HCT116 (cell line): ENCODE data around the gene NCKAP5. TPM values are rescaled to one million over a fixed set of nuclear protein-coding genes. Genes with fewer than 3 reads are reported as not detected.

Source experiments
- ATAC-seq: fragments of 200-7000 bp; cut with Tn5 transposase; 2 replicates; pipeline ENCODE4 v1.9.1; 2020; ENCODE audit warnings: mild to moderate bottlenecking, moderate library complexity
- BruUV-seq: library from RNA; stranded (reverse); fragments of 400-500 nt; replicated peaks from 2 replicates; lab custom pipeline; 2021; lab: Mats Ljungman, UMichigan
- CTCF ChIA-PET: fragments of 300-600 bp; sonication (Branson Sonifier 250); formaldehyde crosslinking; loops from one replicate; lab custom pipeline; 2021; ENCODE audit warnings: antibody characterized with exemption; lab: Charles Lee
- POLR2A ChIA-PET: fragments of 300-600, 350-600 bp; sonication (Branson Sonifier 250); formaldehyde crosslinking; loops from one replicate; lab custom pipeline; 2021; ENCODE audit warnings: antibody characterized with exemption; lab: Charles Lee
- RAD21 ChIA-PET, 2 experiments: fragments of 300-600 bp; sonication (Branson Sonifier 250); formaldehyde crosslinking; loops; one replicate each; lab custom pipeline; 2023; ENCODE audit warnings: low total read pairs in 2 of 2; ENCODE audit not compliant: uncharacterized antibody in 2 of 2, unreplicated experiment in 2 of 2, low non-redundant PET in 1 of 2; lab: Charles Lee
- DNase-seq: peaks from one replicate; pipeline ENCODE4 v3.0.0-alpha.2; 2010; ENCODE audit warnings: low read depth, low spot score
- H2AFZ ChIP-seq: fragments of 200-600 bp; shearing (Covaris generic), sonication (generic); 2 replicates; pipeline ENCODE4 v1.6.1; 2017; ENCODE audit warnings: low read depth, mixed run types, mixed read lengths, antibody characterized with exemption, low read length; ENCODE audit not compliant: poor library complexity, severe bottlenecking
- H3K27ac ChIP-seq: 2 replicates; pipeline ENCODE4 v1.5.1; 2012; ENCODE audit warnings: low read depth, low read length
- H3K27me3 ChIP-seq: fragments of 200-600 bp; sonication (generic); 2 replicates; pipeline ENCODE4 v1.6.1; 2016; ENCODE audit warnings: mixed run types, low read length, mixed read lengths; ENCODE audit not compliant: insufficient read depth
- H3K36me3 ChIP-seq, 2 experiments: fragments of 200-500 bp in 1 of 2; fragments of 200-600 bp in 1 of 2; sonication (Bioruptor generic) in 1 of 2; sonication (generic) in 1 of 2; 2 replicates each; pipeline versions ENCODE4 v1.5.1 to v1.6.1; 2014 to 2016; ENCODE audit warnings: low read length in 2 of 2, inconsistent platforms in 1 of 2, mixed read lengths in 1 of 2, mixed run types in 1 of 2; ENCODE audit not compliant: insufficient read depth in 2 of 2, control insufficient read depth in 1 of 2
- H3K4me1 ChIP-seq, 2 experiments: fragments of 200-600 bp in 1 of 2; sonication (generic) in 1 of 2; 2 replicates each; pipeline versions ENCODE4 v1.5.1 to v1.6.1; 2012 to 2017; ENCODE audit warnings: low read length in 2 of 2, inconsistent platforms in 1 of 2, mild to moderate bottlenecking in 1 of 2, mixed read lengths in 1 of 2, mixed run types in 1 of 2, moderate library complexity in 1 of 2; ENCODE audit not compliant: insufficient read depth in 2 of 2, control insufficient read depth in 1 of 2
- H3K4me2 ChIP-seq: fragments of 200-600 bp; sonication (generic); 2 replicates; pipeline ENCODE4 v1.6.1; 2017; ENCODE audit warnings: mixed run types, low read length, mixed read lengths
- H3K4me3 ChIP-seq, 2 experiments: fragments of 200-600 bp in 1 of 2; sonication (generic) in 1 of 2; replicated peaks in 1 of 2; 2 replicates each; pipeline ENCODE4 v1.5.1; 2011 to 2016; ENCODE audit warnings: low read length in 2 of 2, control low read depth in 1 of 2, low read depth in 1 of 2, mild to moderate bottlenecking in 1 of 2, mixed read lengths in 1 of 2, mixed run types in 1 of 2
- H3K79me2 ChIP-seq: fragments of 200-600 bp; sonication (generic); 2 replicates; pipeline ENCODE4 v1.6.1; 2017; ENCODE audit warnings: mild to moderate bottlenecking, mixed run types, low read length, moderate library complexity, mixed read lengths; ENCODE audit not compliant: insufficient read depth
- H3K9ac ChIP-seq: fragments of 200-600 bp; sonication (generic); 2 replicates; pipeline ENCODE4 v1.6.1; 2016; ENCODE audit warnings: low read length, mixed read lengths
- H3K9me2 ChIP-seq: fragments of 200-600 bp; sonication (generic), shearing (Covaris generic); 2 replicates; pipeline ENCODE4 v1.6.1; 2017; ENCODE audit warnings: mixed run types, mild to moderate bottlenecking, moderate library complexity; ENCODE audit not compliant: insufficient read depth
- H3K9me3 ChIP-seq, 2 experiments: fragments of 200-500 bp in 1 of 2; fragments of 200-600 bp in 1 of 2; sonication (Bioruptor generic) in 1 of 2; sonication (generic) in 1 of 2; 2 replicates each; pipeline ENCODE4 v1.6.1; 2014 to 2017; ENCODE audit warnings: low read length in 2 of 2, mixed read lengths in 2 of 2, inconsistent platforms in 1 of 2, low read depth in 1 of 2, mild to moderate bottlenecking in 1 of 2, mixed run types in 1 of 2, moderate library complexity in 1 of 2; ENCODE audit not compliant: control insufficient read depth in 1 of 2, insufficient read depth in 1 of 2
- H4K20me1 ChIP-seq: fragments of 200-600 bp; sonication (generic), shearing (Covaris generic); 2 replicates; pipeline ENCODE4 v1.6.1; 2017; ENCODE audit warnings: mixed run types, mild to moderate bottlenecking, moderate library complexity; ENCODE audit not compliant: insufficient read depth
- CBX3 ChIP-seq: IDR thresholded peaks from 2 replicates; pipeline ENCODE4 v1.6.1; 2012; ENCODE audit warnings: low read depth
- CEBPB ChIP-seq: IDR thresholded peaks from 2 replicates; pipeline ENCODE4 v1.6.1; 2012; ENCODE audit warnings: low read depth
- EZH2 ChIP-seq: fragments of 200-600 bp; sonication (generic); IDR thresholded peaks from 2 replicates; pipeline ENCODE4 v1.6.1; 2017; ENCODE audit warnings: antibody characterized with exemption, mixed run types
- JUND ChIP-seq: IDR thresholded peaks from 2 replicates; pipeline ENCODE4 v1.6.1; 2012
- RAD21 ChIP-seq: IDR thresholded peaks from 2 replicates; pipeline ENCODE4 v1.6.1; 2012; ENCODE audit warnings: low read depth, mild to moderate bottlenecking
- SP1 ChIP-seq: IDR thresholded peaks from 2 replicates; pipeline ENCODE4 v1.6.1; 2012; ENCODE audit warnings: low read depth
- TCF7L2 ChIP-seq: IDR thresholded peaks from 2 replicates; pipeline ENCODE4 v1.7.0; 2011; ENCODE audit warnings: borderline replicate concordance, inconsistent platforms; ENCODE audit not compliant: insufficient read depth, insufficient read length; ENCODE audit errors: extremely low read depth
- YY1 ChIP-seq: IDR thresholded peaks from 2 replicates; pipeline ENCODE4 v1.6.1; 2011; ENCODE audit warnings: low read length, low read depth, moderate library complexity, mild to moderate bottlenecking; ENCODE audit not compliant: insufficient replicate concordance; ENCODE audit errors: extremely low read depth
- ZFX ChIP-seq: fragments of 450-650 bp; IDR thresholded peaks from 2 replicates; pipeline ENCODE4 v1.6.1; 2017
- ZNF274 ChIP-seq: fragments of 200-500 bp; sonication (Bioruptor generic); IDR thresholded peaks from 2 replicates; pipeline ENCODE4 v1.6.1; 2014; ENCODE audit warnings: mild to moderate bottlenecking, low read depth, low read length, inconsistent platforms
- intact Hi-C: fragments of 100-400 bp; cut with micrococcal nuclease; formaldehyde crosslinking; loops from 2 replicates; pipeline ENCODE4 v1.10.0; 2022
- total RNA-seq: library from RNA; stranded (reverse); gene quantifications from one replicate; pipeline ENCODE4 v1.2.1, GENCODE V29; 2021; ENCODE audit not compliant: unreplicated experiment
- TF ChIP-seq, protein P1 (sequence below): IDR thresholded peaks from 2 replicates; pipeline ENCODE4 v1.6.1; 2011; ENCODE audit warnings: mild to moderate bottlenecking, low read length, moderate library complexity; ENCODE audit not compliant: insufficient replicate concordance; ENCODE audit errors: extremely low read depth

NCKAP5 gene
- total RNA-seq, 1 experiment from 2014 or later, result 0.30 TPM

DNA sequence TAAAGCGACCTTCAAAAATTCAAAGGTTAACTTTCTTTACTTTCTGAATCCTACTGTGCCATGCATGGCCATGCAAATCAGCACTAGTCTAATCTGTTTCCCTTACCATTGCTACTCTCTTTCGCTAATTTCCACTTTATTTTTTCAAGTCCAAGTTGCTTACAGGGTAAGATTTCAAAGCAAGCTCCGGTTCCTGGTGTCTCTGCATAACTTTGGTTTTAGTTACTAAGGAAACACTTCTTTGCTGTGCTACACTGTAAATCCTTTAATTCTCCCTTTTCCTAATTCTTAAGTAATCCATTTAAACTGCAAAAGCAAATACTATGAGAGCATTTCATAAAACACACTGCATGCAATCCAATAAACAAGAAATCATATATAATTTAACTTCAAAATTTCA lies 514.7 kb downstream of the NCKAP5 start:
- no peak overlapping the region for H2AFZ ChIP-seq
- no peaks in the 10 kb centered on the region for H3K9me2 ChIP-seq
- ChIA-PET CTCF (no interaction called here), RAD21 (no interaction called here)
- no peak overlapping the region for H3K27ac ChIP-seq
- H3K36me3 ChIP-seq, result no peaks in the 10 kb centered on the region
- BruUV-seq, result no TSS peak
- no peak overlapping the region for H3K9ac ChIP-seq
- no peaks in the 10 kb centered on the region for H4K20me1 ChIP-seq
- DNase-seq, result no peak
- no peak overlapping the region for H3K4me3 ChIP-seq
- H3K79me2 ChIP-seq, result no peaks in the 10 kb centered on the region
- no peaks in the 10 kb centered on the region for H3K9me3 ChIP-seq
- H3K4me2 ChIP-seq, result no peak overlapping the region
- no peak for TF ChIP-seq JUND
- TF ChIP-seq ZNF274, result no peak
- TF ChIP-seq YY1, result no peak
- TF ChIP-seq, protein P1, sequence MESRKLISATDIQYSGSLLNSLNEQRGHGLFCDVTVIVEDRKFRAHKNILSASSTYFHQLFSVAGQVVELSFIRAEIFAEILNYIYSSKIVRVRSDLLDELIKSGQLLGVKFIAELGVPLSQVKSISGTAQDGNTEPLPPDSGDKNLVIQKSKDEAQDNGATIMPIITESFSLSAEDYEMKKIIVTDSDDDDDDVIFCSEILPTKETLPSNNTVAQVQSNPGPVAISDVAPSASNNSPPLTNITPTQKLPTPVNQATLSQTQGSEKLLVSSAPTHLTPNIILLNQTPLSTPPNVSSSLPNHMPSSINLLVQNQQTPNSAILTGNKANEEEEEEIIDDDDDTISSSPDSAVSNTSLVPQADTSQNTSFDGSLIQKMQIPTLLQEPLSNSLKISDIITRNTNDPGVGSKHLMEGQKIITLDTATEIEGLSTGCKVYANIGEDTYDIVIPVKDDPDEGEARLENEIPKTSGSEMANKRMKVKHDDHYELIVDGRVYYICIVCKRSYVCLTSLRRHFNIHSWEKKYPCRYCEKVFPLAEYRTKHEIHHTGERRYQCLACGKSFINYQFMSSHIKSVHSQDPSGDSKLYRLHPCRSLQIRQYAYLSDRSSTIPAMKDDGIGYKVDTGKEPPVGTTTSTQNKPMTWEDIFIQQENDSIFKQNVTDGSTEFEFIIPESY, result no peak
- no peak for TF ChIP-seq SP1
- no peak for TF ChIP-seq TCF7L2
- no peak for TF ChIP-seq EZH2
- TF ChIP-seq ZFX, result no peak
- no peak for TF ChIP-seq RAD21
- no peak for TF ChIP-seq CEBPB
- TF ChIP-seq CBX3, result no peak
- TF ChIP-seq, all 23 proteins: peak for 0
- ATAC-seq, result no peak
- intact Hi-C loops, result no loop called here
- H3K27me3 ChIP-seq, result 0 out of 2 replicates have a peak, but pooled peaks cover 4% of the 10 kb centered on the region
- POLR2A ChIA-PET, result no interaction called here
- H3K4me1 ChIP-seq, result no peaks in the 10 kb centered on the region
